Measurements from ENCODE around the gene STPG4. TPM values are rescaled to one million over a fixed set of nuclear protein-coding genes. Genes with fewer than 3 reads are reported as not detected.
"Not testable (repeated sequence)": the region's sequence is repeated elsewhere in the genome, so short reads cannot be mapped to it uniquely, and the experiment has no call there.

STPG4 gene
- total RNA-seq, 1 donor from 2014 or later: 0.60 TPM

- intact Hi-C loops (cut with micrococcal nuclease): loop anchor here (1.0 kb wide), 1 partner anchor 9 kb away; no protein-coding TSS in a partner anchor
- Mint-ChIP-seq H3K4me3 (peak overlapping the region; percentile 95), H3K9me3 (no peaks in the 10 kb centered on the region), H3K36me3 (ENCODE audit: low read depth) (peaks cover 40% of the 10 kb centered on the region), H3K4me1 (peaks cover 77% of the 10 kb centered on the region), H3K27ac (peak overlapping the region; percentile 96), H3K27me3 (no peaks in the 10 kb centered on the region)
- CTCF ChIA-PET: interaction anchor here (0.7 to 0.8 kb wide), 2 partner anchors 99 to 467 kb away, joined by 3 read pairs; no protein-coding TSS in a partner anchor
- POLR2A ChIA-PET: interaction anchor here (0.7 to 1.2 kb wide), 2 partner anchors 243 to 254 kb away, joined by 3 to 4 read pairs; no protein-coding TSS in a partner anchor
- ATAC-seq (ENCODE audit: low read depth) (no peak), DNase-seq (no peak)
- TF ChIP-seq CTCF (IDR thresholded peaks at IDR 0.05): no peak
These were observed 19.1 kb upstream of the STPG4 start for GRCh38 chr2:47173986-47174732.

- H3K36me3 Mint-ChIP-seq (ENCODE audit: low read depth): peaks cover 48% of the 10 kb centered on the region
These were observed 18.0 kb upstream of the STPG4 start for GRCh38 chr2:47172922-47173695.

GRCh38 chr2:47172156-47172921 lies 17.2 kb upstream of the STPG4 start:
- H3K9me3 Mint-ChIP-seq: no peaks in the 10 kb centered on the region
- H3K4me1 Mint-ChIP-seq: peaks cover 79% of the 10 kb centered on the region
- H3K27me3 Mint-ChIP-seq: no peaks in the 10 kb centered on the region
- H3K36me3 Mint-ChIP-seq (ENCODE audit: low read depth): peaks cover 52% of the 10 kb centered on the region
- DNase-seq: no peak
- intact Hi-C loops (cut with micrococcal nuclease): no loop called here
- POLR2A ChIA-PET: interaction anchor here (0.6 to 0.9 kb wide), 7 partner anchors 8 to 638 kb away, joined by 3 to 10 read pairs (median 3); no protein-coding TSS in a partner anchor
- H3K27ac Mint-ChIP-seq: no peak overlapping the region
- no peak for TF ChIP-seq CTCF (IDR thresholded peaks at IDR 0.05)
- CTCF ChIA-PET: interaction anchor here (1.3 to 1.5 kb wide), 3 partner anchors 12 to 162 kb away, joined by 3 read pairs; no protein-coding TSS in a partner anchor
- H3K4me3 Mint-ChIP-seq: no peak overlapping the region
- no peak for ATAC-seq (ENCODE audit: low read depth)

More at GRCh38 chr2:47172922-47173695, 18.0 kb upstream of the STPG4 start:
- Mint-ChIP-seq H3K9me3 (no peaks in the 10 kb centered on the region), H3K4me1 (peaks cover 83% of the 10 kb centered on the region), H3K27ac (peak overlapping the region; percentile 11), H3K4me3 (peak overlapping the region; percentile 45), H3K27me3 (no peaks in the 10 kb centered on the region)
- ChIA-PET POLR2A (interaction anchor here (0.6 to 0.9 kb wide), 5 partner anchors 8 to 639 kb away, joined by 3 to 5 read pairs (median 3); no protein-coding TSS in a partner anchor), CTCF (interaction anchor here (0.8 to 1.5 kb wide), 4 partner anchors 11 to 468 kb away, joined by 3 read pairs; no protein-coding TSS in a partner anchor)
- TF ChIP-seq CTCF (IDR thresholded peaks at IDR 0.05): no peak
- intact Hi-C loops (cut with micrococcal nuclease): loop anchor here (1.0 kb wide), 1 partner anchor 8 kb away; no protein-coding TSS in a partner anchor
- no peak for DNase-seq
- ATAC-seq (ENCODE audit: low read depth): no peak

GRCh38 chr2:47169784-47170183 lies 14.7 kb upstream of the STPG4 start:
- Mint-ChIP-seq H3K4me1 (peaks cover 73% of the 10 kb centered on the region), H3K9me3 (no peaks in the 10 kb centered on the region), H3K4me3 (no peak overlapping the region), H3K27ac (no peak overlapping the region), H3K27me3 (no peaks in the 10 kb centered on the region), H3K36me3 (ENCODE audit: low read depth) (peaks cover 49% of the 10 kb centered on the region)
- CTCF ChIA-PET: interaction anchor here (1.3 kb wide), 1 partner anchor 182 kb away, joined by 3 read pairs; no protein-coding TSS in a partner anchor
- POLR2A ChIA-PET: interaction anchor here (0.6 to 1.2 kb wide), 5 partner anchors 9 to 1821 kb away, joined by 3 to 4 read pairs (median 4); no protein-coding TSS in a partner anchor
- no peak for TF ChIP-seq CTCF (IDR thresholded peaks at IDR 0.05)
- DNase-seq (no peak), ATAC-seq (ENCODE audit: low read depth) (no peak)
- intact Hi-C loops (cut with micrococcal nuclease): no loop called here

GRCh38 chr2:47168895-47169294 lies 13.8 kb upstream of the STPG4 start:
- H3K27me3 Mint-ChIP-seq; ATAC-seq (ENCODE audit: low read depth); H3K27ac Mint-ChIP-seq; H3K4me3 Mint-ChIP-seq; DNase-seq; intact Hi-C loops (cut with micrococcal nuclease); CTCF ChIA-PET; H3K9me3 Mint-ChIP-seq: not testable (repeated sequence)
- peaks cover 67% of the 10 kb centered on the region for H3K4me1 Mint-ChIP-seq
- POLR2A ChIA-PET: interaction anchor here (1.1 kb wide), 1 partner anchor 10 kb away, joined by 3 read pairs; no protein-coding TSS in a partner anchor
- peaks cover 56% of the 10 kb centered on the region for H3K36me3 Mint-ChIP-seq (ENCODE audit: low read depth)

Data from activated B cell treated with CpG ODN at 0.5 μM for 24 hours (primary cell).